Measurements from ENCODE around the gene SYNDIG1.

The SYNDIG1 gene

DNA sequence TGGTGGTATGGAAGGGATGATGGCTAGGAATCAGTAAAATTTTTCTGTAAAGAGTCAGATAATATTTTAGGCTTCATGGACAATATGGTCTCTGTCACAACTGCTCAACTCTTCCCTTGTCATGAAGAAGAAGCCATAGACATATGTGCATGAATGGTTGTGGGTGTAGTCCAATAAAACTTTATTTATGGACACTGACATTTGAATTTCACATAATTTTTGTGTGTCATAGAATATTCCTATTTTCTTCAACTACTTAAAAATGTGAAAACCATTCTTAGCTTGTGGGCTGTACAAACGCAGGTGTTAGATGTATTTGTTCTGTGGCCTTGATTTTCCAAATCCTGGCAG lies 59.9 kb downstream of the SYNDIG1 start:
- no peak for DNase-seq

DNA sequence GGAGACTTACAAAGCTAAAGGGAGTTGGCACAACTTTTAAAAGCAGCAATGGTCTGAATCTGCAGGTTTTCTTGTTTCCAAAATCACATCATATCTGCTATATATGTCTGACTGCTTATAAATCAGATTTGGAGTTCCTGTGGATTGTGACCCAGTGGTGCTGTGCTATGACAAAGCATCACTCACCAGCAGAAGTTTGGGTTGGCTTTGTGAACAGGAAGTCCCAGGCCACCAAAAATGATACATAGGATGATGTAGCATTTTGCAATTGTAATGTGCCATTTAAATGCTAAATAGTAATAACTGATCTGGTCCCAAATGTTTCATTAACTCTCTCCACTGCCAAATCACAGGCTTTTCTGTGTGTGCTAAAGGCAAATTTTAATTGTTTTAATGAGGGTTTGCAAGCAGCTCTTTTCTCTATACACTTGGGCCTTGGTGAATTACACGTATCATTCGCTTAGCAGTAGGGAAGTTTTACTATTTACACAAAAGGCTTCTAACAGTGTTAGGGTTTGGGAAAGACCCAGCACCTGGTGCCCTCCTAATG lies 60.8 kb downstream of the SYNDIG1 start:
- no peak for DNase-seq

DNA sequence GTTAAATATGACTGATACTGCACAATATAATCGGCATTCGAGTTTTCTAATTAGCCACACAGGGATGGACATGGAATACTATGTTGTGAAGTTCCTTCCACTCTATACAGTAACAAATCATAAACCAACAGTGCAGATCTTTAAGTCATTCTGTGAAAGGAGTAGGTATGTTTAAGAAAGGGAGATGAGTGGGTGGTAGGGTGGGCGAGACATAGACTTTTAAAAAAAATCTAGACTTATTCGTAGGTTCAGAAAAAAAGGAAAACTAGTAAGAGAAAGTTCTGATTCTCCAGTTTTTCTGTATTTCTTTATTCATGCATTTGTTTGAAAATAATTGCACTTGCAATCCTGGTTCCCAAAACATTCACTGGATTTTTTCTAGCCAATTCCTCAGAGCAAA lies 61.8 kb downstream of the SYNDIG1 start:
- no peak for DNase-seq

DNA sequence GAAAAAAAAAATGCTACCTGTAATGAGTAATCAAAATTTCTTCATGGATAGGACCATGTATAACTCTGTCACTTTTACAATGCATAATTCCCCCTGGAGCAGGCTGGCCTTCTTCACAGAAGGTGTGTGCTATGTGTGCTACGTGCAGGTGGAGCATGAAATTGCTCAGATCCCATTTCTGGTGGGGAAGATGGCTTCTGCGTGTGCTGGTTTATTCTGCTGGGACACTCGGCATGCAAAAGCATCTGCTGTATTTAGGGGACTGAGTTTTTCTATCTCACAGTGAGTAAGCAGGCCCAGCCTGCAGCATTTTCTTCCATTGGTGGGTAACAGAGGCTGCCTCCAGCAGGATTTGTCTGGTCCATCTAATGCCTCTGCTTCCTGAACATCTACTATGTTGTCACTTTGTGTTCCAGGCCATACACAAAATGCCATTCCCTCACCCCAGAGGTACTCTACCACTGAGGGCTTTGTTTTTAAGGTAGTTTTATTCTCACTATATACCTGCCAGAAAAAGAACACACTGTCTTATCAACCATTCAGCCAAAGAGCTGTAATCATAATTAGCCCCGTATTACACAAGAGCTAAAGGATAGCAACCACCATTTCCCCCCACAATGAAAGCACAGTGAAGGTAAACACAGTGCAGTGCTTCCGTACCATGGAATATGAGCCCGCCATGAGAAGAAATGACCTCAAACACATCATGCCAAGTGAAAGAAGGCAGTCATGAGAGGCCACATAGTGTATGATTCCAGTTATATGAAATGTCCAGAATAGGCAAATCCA lies 62.4 kb downstream of the SYNDIG1 start:
- no peak for DNase-seq

DNA sequence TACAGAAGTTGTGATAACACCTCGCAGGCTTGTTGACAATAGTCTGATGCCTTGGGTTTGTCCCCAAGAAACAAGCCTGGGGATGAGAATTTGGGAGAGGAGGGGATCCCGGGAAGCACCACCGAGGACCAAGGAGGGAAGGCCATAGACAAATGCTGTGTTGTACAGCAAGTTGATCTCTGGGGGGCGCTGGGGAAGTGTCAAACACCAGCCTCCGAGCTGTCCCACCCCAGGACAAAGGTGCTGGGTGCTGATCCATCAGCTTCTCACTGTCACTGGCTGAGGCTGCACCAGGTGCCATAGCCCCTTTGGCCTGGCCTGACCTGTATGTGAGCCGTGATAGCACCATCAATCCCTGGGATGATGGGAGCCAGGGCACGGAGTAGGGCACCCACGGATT lies 64.0 kb downstream of the SYNDIG1 start:
- DNase-seq, result no peak

DNA sequence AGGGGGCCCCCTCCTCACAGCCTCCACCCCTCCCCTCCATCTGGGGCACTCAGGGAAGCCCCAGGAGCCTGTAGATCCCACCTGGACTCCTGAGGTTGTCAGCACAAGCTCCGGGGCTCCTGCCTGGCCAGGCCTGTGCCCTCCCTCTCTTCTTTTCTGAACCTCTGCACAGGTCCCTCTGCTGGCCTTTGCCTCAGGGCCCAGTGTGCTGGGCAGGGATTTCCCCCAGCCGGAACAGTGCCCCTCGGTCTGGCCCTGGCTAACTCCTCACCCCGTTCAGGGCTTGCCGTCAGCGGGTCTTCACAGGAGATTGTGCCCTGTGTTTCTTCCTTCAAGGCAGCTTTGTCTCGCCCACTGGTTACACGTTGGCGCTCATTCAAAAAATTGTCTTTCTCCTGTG lies 64.9 kb downstream of the SYNDIG1 start:
- DNase-seq, result no peak

DNA sequence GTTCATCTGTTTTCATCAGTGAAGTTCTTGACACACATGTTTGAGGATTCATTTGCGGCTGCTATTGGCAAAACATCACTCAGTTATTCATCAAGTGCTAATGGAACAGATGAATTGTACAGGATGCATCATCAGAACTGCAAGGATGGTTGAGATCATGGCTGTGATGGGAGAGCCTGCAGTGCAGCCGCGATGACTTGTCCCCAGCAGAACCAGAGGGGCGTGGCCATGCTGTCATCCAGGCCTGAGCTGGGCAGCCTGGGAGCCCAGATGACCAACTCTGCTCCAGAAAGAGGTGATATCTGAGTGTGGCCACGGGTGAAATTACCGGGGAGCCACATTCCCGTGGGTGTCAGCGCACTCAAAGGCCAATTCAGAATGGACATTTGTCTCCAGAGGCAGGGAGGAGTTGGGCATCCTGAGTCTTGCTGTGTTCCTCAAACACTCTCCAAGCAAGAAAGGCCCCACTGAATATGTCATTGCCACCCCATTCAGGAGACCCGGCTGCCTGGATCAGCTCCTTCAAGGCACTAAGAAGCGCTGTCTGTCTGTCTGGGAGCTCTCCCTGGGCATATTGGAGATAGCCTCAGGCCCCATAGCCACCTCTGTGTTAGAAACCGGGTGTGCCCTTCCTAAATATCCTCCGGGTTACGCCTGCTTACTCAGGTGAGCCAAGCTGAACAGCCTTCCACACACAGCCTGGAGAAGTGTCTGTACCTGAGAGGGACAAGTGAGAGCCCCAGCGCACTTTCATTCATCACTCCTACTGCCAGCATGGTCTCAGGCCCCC lies 66.7 kb downstream of the SYNDIG1 start:
- DNase-seq, result no peak

DNA sequence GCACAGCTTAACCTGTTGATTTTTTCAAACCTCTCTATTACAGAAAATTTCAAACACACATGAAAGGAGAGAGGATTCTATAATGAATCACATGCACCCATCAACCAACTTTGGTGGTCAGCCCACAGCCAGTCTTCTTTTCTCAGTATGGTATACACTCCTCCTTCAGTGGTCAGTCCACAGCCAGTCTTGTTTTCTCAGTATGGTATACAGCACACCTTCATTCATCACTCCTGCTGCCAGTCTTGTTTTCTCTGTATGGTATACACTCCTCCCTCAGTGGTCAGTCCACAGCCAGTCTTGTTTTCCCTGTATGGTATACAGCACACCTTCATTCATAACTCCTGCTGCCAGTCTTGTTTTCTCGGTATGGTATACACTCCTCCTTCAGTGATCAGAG lies 67.8 kb downstream of the SYNDIG1 start:
- DNase-seq, result no peak

DNA sequence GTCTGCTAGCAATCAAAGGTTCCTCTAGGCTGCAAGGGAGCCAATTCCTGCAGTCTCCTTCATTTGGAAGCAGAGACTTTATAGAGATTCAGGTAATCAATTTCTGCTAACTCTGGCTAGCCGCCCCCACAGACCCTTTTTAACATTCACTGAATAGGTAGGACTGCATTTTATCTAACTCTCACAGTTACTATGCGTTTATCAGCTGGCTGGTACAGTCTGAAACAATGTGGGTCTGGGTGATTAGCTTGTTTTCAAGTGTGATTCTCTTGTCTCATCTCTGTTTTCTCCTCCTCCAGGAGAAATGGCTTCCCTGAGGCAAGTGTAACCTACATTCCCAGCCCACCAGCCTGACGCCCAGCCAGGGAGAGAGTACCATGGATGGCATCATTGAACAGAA lies 73.3 kb downstream of the SYNDIG1 start:
- DNase-seq, result no peak

DNA sequence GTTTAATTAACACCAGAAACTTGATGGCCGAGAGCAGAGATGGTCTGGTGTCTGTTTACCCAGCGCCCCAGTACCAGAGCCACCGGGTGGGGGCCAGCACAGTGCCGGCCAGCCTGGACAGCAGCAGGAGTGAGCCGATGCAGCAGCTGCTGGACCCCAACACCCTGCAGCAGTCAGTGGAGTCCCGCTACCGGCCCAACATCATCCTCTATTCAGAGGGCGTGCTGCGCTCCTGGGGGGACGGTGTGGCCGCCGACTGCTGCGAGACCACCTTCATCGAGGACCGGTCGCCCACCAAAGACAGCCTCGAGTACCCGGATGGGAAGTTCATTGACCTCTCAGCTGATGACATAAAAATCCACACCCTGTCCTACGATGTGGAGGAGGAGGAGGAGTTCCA lies 73.7 kb downstream of the SYNDIG1 start:
- DNase-seq, result no peak

DNA sequence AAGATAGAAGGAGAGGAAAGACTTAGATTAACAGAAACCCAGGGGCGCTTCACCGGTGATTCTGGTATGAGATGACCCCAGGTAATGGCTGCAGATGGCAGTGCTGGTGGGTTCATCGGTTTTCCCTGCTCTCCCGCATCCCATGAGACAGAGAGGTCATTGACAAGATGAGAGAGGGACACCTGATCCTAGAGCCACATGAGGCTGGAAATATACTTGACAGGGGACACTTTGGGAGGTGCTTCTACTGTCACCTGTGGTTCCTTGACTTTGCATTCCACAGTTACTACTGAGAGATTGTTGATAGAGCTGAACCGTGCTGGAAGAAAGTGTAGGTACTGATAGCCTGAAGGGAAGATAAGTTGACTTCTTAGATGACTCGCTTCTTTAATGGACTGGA lies 74.3 kb downstream of the SYNDIG1 start:
- DNase-seq, result no peak

DNA sequence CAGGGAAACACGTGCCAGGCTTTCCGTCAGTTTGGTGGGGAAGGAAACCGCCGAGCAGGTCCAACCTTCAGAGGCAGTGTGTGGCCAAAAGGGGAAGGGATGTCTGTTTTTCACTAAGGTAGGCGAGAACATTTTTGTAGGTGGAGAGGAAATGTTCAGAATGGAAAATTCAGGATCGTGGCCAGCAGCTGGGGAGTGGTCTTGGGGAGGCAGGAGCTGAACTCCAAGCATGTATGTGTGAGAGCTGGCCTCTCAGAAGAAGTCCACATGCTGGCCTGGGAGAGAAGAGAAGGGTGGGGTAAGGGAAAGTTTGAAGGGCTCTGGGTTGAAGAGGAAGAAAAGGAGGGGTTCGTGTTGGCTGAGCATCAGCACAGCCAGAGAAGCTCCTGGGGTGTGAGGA lies 74.9 kb downstream of the SYNDIG1 start:
- no peak for DNase-seq

DNA sequence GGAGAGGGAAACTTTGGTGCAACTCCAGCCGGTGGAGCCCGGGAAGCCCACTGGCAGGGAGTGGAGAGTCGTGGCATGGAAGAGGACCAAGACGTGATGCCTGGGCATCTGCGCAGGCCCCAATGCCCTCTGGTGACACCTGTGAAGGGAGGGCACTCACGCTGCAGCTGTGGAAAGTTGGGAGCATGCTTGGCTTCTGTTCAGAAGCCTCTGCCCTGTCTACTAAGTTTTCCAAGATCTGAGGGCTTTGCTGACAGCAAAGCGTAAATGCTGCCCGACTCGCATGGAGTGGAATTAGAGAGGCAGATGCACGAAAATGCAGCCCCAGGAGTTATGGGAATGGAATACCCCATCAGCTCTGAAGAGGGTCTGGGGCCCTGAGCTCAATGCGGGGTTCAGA lies 75.7 kb downstream of the SYNDIG1 start:
- no peak for DNase-seq

DNA sequence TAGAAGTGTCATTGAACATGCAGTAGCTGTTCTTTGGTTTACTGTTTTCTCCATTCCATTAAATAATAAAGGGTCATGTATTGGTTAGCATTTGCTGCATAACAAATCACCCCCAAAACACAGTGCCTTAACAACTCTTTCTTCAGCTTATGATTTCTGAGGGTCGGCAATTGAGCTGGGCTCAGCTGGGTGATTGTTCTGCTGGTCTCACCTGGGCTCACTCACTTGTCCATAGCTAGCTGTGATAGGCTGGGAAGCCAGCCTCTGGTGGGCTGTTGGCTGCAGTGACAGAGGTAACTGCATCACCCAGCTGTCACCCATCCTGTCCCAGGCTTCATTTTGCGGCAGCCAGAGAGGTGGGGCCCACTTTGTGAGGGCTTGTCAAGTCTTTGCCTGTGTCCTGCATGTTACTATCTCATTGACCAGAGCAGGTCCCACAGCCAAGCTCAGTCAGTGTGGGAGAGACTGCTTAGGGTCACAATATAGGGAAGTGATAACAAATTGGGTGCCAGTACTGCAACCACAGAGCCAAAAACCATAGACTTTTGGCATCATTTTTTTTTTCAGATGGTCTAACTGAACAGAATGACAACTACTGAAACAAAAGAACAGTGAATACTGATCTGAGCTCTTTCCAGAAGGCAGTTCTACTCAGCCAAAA lies 76.9 kb downstream of the SYNDIG1 start:
- DNase-seq, result no peak

DNA sequence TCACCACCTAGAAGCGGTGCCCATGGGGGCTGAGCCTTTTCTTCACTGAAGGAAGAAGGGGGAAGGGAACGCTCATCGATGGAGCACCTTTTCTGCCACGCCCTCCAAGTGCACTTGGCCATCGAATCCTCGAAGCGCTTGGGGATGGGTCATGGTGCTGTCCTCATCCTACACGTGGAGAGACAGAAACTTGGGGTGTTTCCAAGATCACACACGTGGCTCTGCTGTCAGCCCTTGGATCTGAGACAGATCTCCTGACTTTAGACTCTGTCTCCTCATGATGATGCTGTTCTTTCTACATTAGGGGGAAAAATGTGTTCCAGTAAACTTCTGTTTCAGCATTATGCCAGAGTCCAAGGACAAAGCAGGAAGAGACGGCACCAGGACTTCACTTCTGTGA lies 78.5 kb downstream of the SYNDIG1 start:
- no peak for DNase-seq

DNA sequence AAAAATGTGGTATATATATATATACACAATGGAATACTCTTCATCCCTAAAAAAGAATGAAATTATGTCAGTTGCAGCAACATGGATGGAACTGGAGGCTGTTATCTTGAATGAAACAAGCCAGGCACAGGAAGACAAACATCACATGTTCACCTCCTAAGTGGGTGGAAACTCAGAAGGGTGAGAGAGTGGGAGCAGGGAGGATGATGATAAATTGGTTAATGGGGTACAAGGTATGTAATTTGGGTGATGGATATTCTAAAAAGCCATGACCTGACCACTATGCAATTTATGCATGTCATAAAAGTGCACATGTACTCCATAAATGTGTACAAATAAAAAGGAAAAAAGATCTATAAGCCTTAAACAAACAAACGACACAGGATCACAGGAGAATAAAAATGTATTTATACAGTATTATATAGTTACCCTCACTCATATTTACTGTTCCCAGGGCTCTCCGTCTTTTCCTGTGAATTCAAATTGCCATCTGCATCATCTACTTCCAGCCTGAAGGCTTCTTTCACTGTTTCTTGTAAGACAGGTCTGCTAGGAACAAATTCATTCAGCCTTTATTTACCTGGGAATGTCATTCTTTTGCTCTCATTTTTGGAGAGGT lies 89.8 kb downstream of the SYNDIG1 start:
- no peak for DNase-seq

DNA sequence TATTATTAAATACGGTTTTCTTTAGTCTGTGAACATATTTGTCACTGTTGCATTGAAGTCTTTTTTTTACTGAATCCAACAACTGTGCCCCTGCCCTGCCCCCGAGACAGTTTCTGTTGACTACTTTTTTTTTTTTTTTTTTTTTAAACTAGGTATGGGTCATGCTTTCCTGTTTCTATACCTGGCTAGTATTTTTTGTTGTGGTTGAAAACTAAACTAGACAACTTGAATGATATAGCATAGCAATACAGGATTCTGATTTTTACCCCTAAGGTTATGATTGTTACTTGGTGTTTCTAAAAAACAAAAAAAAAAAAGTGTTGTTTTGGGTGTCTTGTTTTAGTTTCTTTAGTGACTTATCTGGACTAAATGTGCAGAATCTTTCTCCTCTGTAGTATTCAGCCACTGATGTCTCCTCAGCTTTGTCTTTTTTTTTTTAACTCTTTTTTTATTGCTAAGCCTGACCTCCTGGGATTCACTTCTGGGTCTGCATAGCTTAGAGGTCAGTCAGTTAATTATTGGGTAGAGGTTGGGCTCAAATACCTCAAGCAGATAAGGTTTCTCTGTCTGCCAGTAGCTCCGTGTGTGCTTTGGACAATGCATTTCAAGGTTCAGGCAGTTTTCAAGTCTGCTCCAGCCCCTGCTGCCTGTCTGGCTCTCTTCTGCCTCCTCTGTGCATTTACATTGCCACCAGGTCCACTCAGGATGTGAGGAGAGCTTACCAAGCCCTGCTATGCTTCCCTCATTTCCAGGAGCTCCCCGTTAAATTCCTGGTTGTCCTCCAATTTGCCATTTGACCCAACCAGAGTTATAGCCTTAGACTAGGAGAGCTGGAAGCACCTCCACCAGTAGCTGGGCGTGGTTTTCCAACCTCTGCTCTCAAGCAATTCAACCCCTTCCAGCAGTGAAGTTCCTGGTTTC lies 91.4 kb downstream of the SYNDIG1 start:
- no peak for DNase-seq

DNA sequence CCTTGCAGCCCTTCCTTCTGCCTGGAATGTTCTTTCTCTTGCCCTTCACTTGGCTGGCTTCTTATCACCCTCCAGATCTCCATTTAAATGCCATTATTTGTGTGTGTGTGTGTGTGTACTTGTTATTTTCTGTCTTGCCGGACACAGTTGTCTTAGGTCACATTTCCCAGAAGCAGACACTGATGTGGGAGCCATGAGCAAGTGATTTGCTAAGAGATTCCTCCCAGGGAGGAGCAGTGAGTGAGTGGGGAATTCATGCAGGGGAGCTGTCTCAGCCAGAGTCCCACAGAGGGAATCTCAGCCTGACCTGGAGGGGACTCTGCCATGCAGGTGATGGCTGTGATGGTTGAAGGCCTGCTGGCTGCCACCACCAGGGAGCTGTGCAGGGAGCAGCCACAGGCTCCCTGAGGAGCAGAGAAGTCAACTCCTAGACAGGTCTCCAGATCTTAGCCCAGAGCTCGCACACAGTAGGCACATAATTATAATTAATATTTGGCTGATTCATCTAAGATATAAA lies 96.5 kb downstream of the SYNDIG1 start:
- no peak for DNase-seq

DNA sequence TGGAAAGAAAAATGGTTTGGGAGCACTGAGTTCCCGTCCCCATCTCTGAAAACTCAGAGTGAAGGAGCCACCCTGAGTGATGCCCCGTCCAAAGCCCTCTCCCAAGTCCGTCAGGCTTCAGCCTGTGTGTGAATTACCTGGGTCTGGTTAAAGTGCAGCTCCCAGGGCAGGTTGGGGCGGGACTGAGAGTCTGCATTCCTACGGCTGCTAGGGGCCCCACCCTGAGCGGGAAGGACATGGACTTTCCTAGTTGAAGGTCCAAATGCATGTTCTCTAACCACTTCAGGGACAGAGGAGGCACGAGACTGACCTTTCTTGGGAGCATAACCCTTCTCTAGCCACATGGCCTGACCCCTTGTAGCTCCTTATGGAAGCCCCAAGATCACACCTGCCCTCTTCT lies 97.2 kb downstream of the SYNDIG1 start:
- DNase-seq, result no peak

DNA sequence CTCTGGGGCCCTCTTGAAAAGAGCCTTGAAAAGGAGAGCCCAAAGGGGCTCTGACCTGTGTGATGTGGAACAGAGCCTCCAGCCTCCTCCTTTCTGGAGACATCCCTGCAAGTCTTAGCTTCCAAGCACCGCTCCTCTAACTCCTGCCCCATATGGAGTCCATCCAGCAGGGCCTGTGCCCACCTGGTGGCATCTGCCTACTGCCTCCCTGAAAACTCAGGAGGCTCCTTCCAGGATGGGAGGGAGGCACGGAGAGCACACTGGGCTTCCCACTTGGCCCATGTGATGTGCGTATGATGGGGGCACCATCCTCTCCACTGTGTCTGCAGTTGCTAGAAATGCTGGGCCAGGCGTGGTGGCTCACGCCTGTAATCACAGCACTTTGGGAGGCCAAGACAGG lies 98.1 kb downstream of the SYNDIG1 start:
- no peak for DNase-seq

DNA sequence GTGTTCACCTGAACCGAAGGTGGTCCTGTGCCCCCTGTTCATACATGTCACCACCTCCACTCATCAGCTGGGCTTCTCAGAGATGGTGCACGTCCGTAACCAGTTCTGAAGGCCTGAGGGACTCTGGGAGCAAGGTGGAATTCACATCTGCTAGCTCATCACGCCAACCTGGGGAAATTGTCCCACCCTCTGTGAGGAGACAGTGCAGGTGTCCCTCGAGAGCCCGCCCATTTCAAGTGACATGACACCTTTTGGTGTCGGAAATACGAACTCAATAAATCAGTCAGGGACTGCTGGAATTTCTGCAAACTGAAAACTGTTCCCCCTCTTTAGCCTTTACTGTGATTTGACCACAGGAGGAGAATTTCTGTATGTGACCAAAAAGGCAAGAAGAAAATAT lies 99.4 kb downstream of the SYNDIG1 start:
- no peak for DNase-seq

DNA sequence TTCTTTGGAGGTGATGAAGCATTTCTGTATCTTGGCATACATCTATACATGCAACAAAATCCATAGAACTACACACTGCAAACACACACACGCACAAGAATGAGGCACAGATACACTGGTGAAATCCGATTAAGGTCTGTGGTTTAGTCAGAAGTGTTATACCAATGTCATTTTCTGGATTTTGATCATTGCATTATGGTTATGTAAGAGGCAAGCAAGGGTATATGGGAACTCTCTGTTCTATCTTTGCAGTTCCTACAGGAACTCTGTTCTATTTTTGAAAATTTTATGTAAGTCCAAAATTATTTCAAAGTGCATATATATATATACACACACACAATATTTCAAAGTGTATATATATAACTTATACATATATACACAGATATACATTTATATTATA lies 101.7 kb downstream of the SYNDIG1 start:
- DNase-seq, result no peak

Data from hematopoietic multipotent progenitor cell treated with erythropoietin and hydrocortisone succinate and interleukin-3 and kit ligand, for 8 days (in vitro differentiated cells).